HT-29 (cell line): ENCODE results near the gene DMAP1. TPM values are rescaled to one million over a fixed set of nuclear protein-coding genes. Genes with fewer than 3 reads are reported as not detected.

Experiments
- DNase-seq: peaks from one replicate; pipeline ENCODE4 v3.0.0-alpha.2; 2015; ENCODE audit warnings: low spot score
- small RNA-seq: library from RNA; depleted of rRNA; stranded (forward); fragments of <200 nt; gene quantifications from one replicate; pipeline ENCODE3, GENCODE V24; 2014
- total RNA-seq: library from RNA; depleted of rRNA; stranded (reverse); fragments of >200 nt; shearing (Covaris generic); gene quantifications from 2 replicates; pipeline ENCODE4 v1.2.3, GENCODE V29; 2014; rRNA removed

DMAP1 gene
- total RNA-seq, 1 experiment from 2014 or later, result 43.9 TPM

- no peak for DNase-seq
Measured at GRCh38 chr1:44254392-44254910, 41.2 kb downstream of the DMAP1 start.

- no peak for DNase-seq
Measured at GRCh38 chr1:44256762-44257554, 43.7 kb downstream of the DMAP1 start.

- DNase-seq, result no peak
Measured at GRCh38 chr1:44259090-44259489, 45.8 kb downstream of the DMAP1 start.

DNA sequence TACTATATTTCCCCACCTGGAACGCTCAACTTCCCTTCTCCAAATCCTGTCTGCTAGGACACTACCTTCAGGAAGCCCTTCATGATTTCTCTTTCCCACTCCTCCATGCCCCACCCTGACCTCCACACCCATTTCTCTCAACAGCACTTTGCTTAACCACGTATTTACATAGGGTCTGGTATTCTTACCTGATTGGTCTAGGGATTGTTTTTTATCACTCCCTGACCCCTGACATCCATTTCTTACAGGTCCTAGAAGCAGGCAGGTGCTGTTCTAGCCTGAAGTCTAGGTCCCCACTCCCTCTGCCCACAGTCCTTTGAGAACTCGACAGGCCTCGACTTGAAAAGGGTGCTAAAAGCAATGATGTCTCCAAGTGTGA, 47.5 kb downstream of the DMAP1 start:
- DNase-seq, result peak; percentile 16

GRCh38 chr1:44261171-44261817, 48.0 kb downstream of the DMAP1 start:
- DNase-seq, result no peak

GRCh38 chr1:44261962-44262361, 48.7 kb downstream of the DMAP1 start:
- no peak for DNase-seq

DNA sequence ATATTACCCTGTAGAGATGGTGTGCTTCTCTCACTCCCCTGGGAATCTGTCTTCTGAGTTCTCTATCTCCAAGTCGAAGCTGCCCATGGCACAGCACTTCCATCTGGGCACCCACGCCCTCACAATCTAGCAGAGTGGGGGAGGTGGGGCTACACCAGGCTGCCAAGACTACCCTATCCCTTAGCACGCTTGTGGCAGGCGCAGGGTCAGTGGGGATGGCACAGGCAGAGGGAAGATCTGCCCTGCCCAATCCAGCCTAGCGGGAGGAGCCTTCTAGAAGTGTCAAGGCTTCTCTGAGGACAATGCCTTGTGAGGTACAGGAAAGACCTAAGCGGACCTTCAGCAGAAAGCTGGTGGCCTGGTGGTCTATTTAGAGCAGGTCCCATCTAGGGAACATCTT, 49.1 kb downstream of the DMAP1 start:
- no peak for DNase-seq

DNA sequence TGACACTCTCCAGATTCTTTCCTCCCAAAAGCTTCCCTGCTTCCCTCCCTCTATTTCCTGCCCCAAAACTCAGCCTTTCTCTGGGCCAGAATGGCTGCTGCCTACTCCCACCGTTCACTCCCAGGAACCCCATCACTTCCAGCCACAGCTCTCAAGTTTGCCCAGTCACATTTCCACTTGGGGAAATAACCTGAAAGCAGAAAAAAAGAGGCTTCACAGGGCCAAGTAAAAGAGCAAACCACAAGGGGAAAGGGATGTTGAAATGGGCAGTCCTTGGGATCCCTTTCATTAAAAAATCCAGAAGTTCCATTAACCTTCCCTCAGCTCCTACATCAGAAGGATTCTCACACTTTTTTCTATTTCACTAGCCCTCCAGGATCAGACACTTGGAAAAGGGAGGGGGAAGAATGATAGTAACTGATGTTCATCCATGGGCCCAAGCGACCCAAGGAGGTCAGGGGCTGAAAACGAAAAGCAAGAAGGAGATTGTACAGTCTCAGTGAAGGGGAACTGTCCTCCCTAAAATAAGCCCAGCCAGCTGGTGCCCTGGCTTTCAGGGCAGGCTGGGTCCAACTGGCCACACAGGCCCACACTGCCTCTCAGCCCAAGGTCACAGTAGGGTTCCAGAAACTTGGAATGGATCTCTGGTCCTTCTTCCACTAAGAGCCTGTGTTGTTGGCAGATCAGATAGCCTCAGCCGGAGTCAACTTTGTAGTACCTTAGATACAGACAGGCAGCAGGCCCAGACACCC, 49.7 kb downstream of the DMAP1 start:
- no peak for DNase-seq

GRCh38 chr1:44263568-44264450, 50.5 kb downstream of the DMAP1 start:
- DNase-seq, result no peak

DNA sequence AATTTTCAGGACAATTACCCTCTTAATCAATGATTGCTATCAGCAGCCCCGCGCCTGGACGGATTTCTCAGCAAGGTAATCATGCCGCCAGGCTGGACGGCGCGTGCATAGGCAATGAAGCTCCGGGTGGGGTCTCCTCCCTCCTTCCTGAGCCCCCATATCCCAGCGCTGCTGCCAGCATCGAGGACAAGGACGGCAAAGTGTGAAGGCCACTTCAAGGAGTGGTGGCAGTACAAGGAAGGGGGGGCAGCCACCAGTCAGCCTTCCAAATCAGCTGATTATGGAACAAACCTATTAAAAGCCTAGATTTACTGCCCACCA, 51.1 kb downstream of the DMAP1 start:
- DNase-seq, result no peak

DNA sequence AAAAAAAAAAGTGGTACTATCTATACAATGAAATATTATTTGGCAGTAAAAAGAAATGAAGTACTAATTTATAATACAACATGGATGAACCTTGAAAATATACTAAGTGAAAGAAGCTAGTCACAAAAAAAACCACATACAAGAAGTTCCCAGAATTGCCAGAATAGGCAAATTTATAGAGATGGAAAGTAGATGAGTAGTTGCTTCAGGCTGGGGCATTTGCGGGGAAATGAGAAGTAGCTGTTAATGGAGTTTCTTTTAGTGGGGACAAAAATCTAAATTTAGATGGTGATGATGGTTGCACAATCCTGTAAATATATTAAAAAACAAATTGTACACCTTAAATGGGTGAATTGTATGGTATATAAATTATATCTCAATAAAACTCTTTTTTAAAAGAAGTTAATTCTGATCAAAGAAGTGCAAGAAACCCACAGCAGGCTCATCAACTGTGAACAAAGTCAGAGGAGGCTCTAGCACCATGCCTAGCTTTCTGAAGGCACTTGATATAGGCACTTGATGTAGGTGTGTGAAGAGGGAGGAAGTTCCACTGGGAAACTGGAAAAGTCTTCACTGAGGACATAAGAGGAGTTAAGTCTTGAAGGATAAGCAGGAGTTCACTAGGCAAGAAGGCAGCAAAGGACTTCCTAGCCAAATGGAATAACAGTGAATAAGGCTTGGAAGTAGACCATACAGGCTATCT, 52.5 kb downstream of the DMAP1 start:
- no peak for DNase-seq

DNA sequence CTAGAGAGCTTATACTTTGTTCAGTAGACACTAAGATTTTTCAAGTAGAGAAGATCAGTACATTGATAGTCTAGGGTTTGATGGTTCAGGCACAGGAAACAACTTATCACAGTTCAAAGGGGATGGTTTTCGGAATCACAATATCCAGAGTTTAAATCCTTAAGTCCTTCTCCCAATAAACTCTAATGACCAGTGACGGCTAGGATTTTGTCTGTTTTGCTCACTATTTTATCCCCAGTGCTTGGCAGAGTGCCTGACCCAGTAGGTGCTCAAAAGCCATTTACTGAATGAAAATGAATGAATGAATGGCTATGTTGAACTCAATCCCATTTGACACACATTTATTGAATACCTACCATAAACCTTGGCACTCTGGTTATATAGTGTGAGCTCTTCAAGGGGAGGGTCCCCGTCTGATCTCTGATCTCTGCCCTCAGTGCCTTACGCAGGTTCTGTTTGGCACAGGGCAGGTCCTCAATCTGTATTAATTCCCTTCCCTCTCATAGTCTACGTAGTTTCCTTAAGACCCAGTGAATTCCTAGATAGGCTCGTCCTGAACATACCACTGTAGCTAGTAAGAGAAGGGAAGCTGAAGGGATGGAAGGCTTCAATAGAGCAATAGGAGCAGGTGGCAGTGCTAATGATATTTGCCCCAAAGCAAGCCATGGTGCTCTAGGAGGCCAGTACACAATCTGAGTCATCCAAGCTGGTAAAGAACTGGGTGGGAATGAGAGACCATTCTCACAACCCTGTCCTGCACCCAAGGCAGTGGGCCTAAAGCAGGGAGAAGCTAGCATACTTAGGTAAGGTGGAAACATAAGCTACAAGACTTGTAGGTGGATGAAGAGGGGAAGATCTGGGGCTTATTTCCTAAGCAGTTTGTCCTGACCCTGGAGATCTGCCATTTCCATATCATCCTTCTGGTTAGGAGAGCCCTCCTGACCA, 53.4 kb downstream of the DMAP1 start:
- no peak for DNase-seq

GRCh38 chr1:44267438-44267837, 54.2 kb downstream of the DMAP1 start:
- DNase-seq, result no peak

- DNase-seq, result no peak
Measured at GRCh38 chr1:44268054-44268453, 54.8 kb downstream of the DMAP1 start.

Small RNAs within 50 kb of the gene (small RNA-seq; reads per million reads assigned to genes)
- gene AL035417.1, result not detected

Other genes starting within 250 kb of the DMAP1 start
- gene DPH2, start 243.5 kb upstream of the DMAP1 start, total RNA-seq, result 118 and 120 TPM in 2 replicates
- gene ATP6V0B, start 238.5 kb upstream of the DMAP1 start, total RNA-seq, result 254 and 277 TPM in 2 replicates
- 153 and 159 TPM in 2 replicates for gene B4GALT2, start 234.3 kb upstream of the DMAP1 start, total RNA-seq
- 8.8 and 9.2 TPM in 2 replicates for gene CCDC24, start 221.9 kb upstream of the DMAP1 start, total RNA-seq
- gene SLC6A9, start 182.0 kb upstream of the DMAP1 start, total RNA-seq, result 1.0 and 1.9 TPM in 2 replicates
- gene KLF17, start 94.7 kb upstream of the DMAP1 start, total RNA-seq, result not detected in 2 replicates
- not detected in 2 replicates for gene KLF18, start 71.8 kb upstream of the DMAP1 start, total RNA-seq
- gene ERI3, start 141.8 kb downstream of the DMAP1 start, total RNA-seq, result 74.3 and 84.4 TPM in 2 replicates
- 148 and 152 TPM in 2 replicates for gene RNF220, start 191.8 kb downstream of the DMAP1 start, total RNA-seq